Vagina (tissue), 2 donors: Measurements from ENCODE around the gene UQCC2.

ENCODE experiments used
- POLR2AphosphoS5 ChIP-seq, 2 donors: sonication (generic); formaldehyde crosslinking; IDR thresholded peaks; one replicate each; pipeline ENCODE4 v1.9.0; 2017; ENCODE audit warnings: antibody characterized with exemption in 2 of 2, mild to moderate bottlenecking in 2 of 2, low read depth in 1 of 2; ENCODE audit not compliant: insufficient read depth in 1 of 2
- TF ChIP-seq, protein P1 (sequence below), 3 experiments: fragments of 450-650 bp in 2 of 3; fragments of 200-600 bp in 1 of 3; sonication (generic) in 1 of 3; IDR thresholded peaks; one replicate each; pipeline ENCODE4 v1.5.1; 2017 to 2019; ENCODE audit warnings: antibody characterized with exemption in 3 of 3, mild to moderate bottlenecking in 2 of 3, moderate library complexity in 2 of 3

DNA sequence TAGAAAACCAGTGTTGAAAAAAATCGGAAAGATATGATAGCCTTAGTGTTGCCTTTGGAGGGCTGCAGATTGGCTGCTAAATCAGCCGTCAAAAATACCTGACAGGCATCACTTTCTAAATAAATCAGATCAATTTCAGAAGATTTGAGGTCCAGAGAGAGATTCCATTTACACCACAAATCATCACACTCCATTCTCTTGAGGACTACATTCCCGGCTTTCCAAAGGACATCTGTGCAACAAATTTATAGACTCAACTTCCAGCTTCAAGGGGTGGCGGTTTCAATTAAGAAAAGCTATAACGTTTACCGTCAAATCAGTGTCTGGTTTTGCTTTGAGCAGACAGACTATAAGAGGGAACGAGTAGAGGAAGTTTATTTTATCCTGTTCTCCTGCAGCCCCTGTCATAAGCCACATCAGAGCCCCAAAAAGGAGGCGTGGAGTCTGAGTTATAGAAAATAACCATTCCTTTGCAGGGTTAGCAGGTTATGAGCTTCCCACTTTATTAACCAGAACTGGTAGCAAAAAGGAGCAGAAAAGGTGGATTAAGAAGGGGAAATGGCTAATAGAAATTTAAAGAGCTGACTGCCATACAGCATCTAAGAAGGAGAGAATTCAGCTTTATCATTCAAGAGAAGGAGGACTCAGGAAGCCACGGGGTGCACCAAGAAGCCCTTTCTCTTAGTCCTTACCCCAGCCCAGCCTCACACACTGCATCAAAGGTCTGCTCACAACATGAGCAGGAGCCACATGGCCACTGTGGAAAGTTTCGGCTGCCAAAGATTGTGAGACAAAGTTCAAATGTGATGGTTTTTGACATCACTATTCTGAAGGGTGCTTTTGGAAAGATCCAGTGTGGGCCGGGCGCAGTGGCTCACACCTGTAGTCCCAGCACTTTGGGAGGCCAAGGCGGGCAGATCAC is 12.9 kb upstream of the UQCC2 start:
- TF ChIP-seq, protein P1, sequence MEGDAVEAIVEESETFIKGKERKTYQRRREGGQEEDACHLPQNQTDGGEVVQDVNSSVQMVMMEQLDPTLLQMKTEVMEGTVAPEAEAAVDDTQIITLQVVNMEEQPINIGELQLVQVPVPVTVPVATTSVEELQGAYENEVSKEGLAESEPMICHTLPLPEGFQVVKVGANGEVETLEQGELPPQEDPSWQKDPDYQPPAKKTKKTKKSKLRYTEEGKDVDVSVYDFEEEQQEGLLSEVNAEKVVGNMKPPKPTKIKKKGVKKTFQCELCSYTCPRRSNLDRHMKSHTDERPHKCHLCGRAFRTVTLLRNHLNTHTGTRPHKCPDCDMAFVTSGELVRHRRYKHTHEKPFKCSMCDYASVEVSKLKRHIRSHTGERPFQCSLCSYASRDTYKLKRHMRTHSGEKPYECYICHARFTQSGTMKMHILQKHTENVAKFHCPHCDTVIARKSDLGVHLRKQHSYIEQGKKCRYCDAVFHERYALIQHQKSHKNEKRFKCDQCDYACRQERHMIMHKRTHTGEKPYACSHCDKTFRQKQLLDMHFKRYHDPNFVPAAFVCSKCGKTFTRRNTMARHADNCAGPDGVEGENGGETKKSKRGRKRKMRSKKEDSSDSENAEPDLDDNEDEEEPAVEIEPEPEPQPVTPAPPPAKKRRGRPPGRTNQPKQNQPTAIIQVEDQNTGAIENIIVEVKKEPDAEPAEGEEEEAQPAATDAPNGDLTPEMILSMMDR (IDR thresholded peaks at IDR 0.05) = no peak
- no peak for TF ChIP-seq POLR2AphosphoS5 (IDR thresholded peaks at IDR 0.05; ENCODE audit: insufficient read depth in 1 of 2, low read depth in 1 of 2)
